Body of pancreas (tissue), 4 donors: ENCODE data around the gene ACVR1B. TPM values are rescaled to one million over a fixed set of nuclear protein-coding genes. Genes with fewer than 3 reads are reported as not detected.
"Not testable (repeated sequence)": the region's sequence is repeated elsewhere in the genome, so short reads cannot be mapped to it uniquely, and the experiment has no call there.

Experiments
- ATAC-seq: fragments of 150-250 bp; one replicate; pipeline ENCODE4 v1.9.1; 2016
- DNase-seq, 4 donors: peaks; one replicate each; pipeline ENCODE4 v3.0.0-alpha.2; 2019
- H3K27ac ChIP-seq, 4 donors: fragments of 200-600 bp; sonication (generic); 1 replicate in 3 of 4; 2 replicates in 1 of 4; pipeline versions ENCODE4 v1.5.1 to v1.6.1; 2016 to 2019; ENCODE audit warnings: mild to moderate bottlenecking in 1 of 4, mixed read lengths in 1 of 4, moderate library complexity in 1 of 4
- H3K27me3 ChIP-seq, 2 donors: fragments of 200-600 bp; sonication (generic); one replicate each; pipeline ENCODE4 v1.6.0; 2016; ENCODE audit warnings: mild to moderate bottlenecking in 1 of 2
- H3K36me3 ChIP-seq, 2 donors: fragments of 200-600 bp; sonication (generic); replicated peaks in 1 of 2; 2 replicates each; pipeline ENCODE4 v1.5.1; 2016; ENCODE audit warnings: low read depth in 2 of 2; ENCODE audit not compliant: insufficient read depth in 1 of 2
- H3K4me1 ChIP-seq: fragments of 200-600 bp; sonication (generic); one replicate; pipeline ENCODE4 v1.6.0; 2016
- H3K4me3 ChIP-seq, 2 donors: fragments of 200-600 bp; sonication (generic); 1 replicate in 1 of 2; 2 replicates in 1 of 2; pipeline ENCODE4 v1.5.1; 2016 to 2019
- H3K9me3 ChIP-seq, 3 donors: fragments of 200-600 bp; sonication (generic); 1 replicate in 2 of 3; 2 replicates in 1 of 3; pipeline ENCODE4 v1.5.1; 2016
- POLR2A ChIP-seq, 3 donors: fragments of 450-650 bp; IDR thresholded peaks; one replicate each; pipeline ENCODE4 v1.6.1; 2016; ENCODE audit warnings: antibody characterized with exemption in 3 of 3, mild to moderate bottlenecking in 2 of 3
- WGBS, 2 donors: methylation state at CpG; one replicate each; pipeline ENCODE4 v1.1.5; 2017; 5-methylcytosine and 5-hydroxymethylcytosine counted together
- intact Hi-C: fragments of 100-400 bp; cut with DNase I; formaldehyde crosslinking; loops from one replicate; pipeline ENCODE4 v1.15.1; 2023
- total RNA-seq, 2 donors: library from RNA; depleted of rRNA; stranded (reverse); fragments of >200 nt; gene quantifications; one replicate each; pipeline ENCODE4 v1.1.0, GENCODE V29; 2016
- TF ChIP-seq, protein P1 (sequence below), 7 experiments: fragments of 450-650 bp in 4 of 7; fragments of 200-600 bp in 3 of 7; sonication (generic) in 3 of 7; IDR thresholded peaks; one replicate each; pipeline ENCODE4 v1.5.1; 2016 to 2019; ENCODE audit warnings: antibody characterized with exemption in 7 of 7

ACVR1B gene
- total RNA-seq, 2 donors from 2014 or later = 19.8 to 21.8 TPM

DNA sequence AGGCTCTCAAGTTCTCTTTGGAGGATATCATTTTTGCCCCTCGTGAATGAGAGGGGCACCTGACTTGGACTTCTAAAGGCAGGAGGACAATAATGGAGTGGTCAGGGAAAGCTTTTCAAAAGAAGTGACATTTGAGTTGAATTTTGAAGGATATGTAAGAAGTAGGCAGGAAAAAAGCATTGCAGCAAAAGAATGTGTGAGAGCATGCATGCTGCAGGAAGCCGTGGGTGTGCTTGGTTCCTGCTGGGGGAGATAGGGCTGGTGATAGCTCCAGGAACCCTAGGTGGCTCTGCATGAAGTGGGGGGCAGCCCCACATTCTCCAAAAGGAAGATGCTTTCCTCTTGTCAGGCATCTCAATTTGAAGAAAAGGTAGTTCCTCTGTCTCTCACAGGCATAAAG lies 23.1 kb downstream of the ACVR1B start:
- no peak for ATAC-seq

DNA sequence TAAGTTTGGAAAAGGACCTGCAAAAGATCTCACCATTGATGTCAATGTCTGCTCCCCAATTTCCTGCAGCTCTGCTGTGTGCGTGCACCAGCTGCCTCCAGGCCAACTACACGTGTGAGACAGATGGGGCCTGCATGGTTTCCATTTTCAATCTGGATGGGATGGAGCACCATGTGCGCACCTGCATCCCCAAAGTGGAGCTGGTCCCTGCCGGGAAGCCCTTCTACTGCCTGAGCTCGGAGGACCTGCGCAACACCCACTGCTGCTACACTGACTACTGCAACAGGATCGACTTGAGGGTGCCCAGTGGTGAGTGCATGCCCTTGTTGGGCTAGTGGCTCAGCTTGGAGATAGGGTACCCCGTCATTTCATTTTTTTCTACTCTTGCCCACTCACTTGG lies 23.7 kb downstream of the ACVR1B start:
- peak overlapping the region in 3 of 4 donors; percentile 32 to 82 (median 76) for H3K27ac ChIP-seq
- intact Hi-C loops = no loop called here
- DNase-seq (no peak), ATAC-seq (no peak)
- H3K4me1 ChIP-seq = peaks cover 88% of the 10 kb centered on the region
- TF ChIP-seq, protein P1, sequence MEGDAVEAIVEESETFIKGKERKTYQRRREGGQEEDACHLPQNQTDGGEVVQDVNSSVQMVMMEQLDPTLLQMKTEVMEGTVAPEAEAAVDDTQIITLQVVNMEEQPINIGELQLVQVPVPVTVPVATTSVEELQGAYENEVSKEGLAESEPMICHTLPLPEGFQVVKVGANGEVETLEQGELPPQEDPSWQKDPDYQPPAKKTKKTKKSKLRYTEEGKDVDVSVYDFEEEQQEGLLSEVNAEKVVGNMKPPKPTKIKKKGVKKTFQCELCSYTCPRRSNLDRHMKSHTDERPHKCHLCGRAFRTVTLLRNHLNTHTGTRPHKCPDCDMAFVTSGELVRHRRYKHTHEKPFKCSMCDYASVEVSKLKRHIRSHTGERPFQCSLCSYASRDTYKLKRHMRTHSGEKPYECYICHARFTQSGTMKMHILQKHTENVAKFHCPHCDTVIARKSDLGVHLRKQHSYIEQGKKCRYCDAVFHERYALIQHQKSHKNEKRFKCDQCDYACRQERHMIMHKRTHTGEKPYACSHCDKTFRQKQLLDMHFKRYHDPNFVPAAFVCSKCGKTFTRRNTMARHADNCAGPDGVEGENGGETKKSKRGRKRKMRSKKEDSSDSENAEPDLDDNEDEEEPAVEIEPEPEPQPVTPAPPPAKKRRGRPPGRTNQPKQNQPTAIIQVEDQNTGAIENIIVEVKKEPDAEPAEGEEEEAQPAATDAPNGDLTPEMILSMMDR (IDR thresholded peaks at IDR 0.05) = no peak
- no peak for TF ChIP-seq POLR2A (IDR thresholded peaks at IDR 0.05)
- no peaks in the 10 kb centered on the region for H3K9me3 ChIP-seq
- no peaks in the 10 kb centered on the region for H3K27me3 ChIP-seq
- H3K36me3 ChIP-seq = peaks cover 0 to 3% of the 10 kb centered on the region in 2 donors
- no peak overlapping the region for H3K4me3 ChIP-seq
- 82 to 86% methylated on average over 8 of the region's 8 CpGs for WGBS, 2 donors

More for the DNA sequence above, 23.1 kb downstream of the ACVR1B start:
- TF ChIP-seq, protein P1 (IDR thresholded peaks at IDR 0.05) = no peak
- no peak for TF ChIP-seq POLR2A (IDR thresholded peaks at IDR 0.05)
- Histone ChIP-seq H3K36me3 (peaks cover 0 to 3% of the 10 kb centered on the region in 2 donors), H3K27me3 (no peaks in the 10 kb centered on the region), H3K4me3 (no peak overlapping the region), H3K27ac (peak overlapping the region in 1 of 4 donors; percentile 82), H3K4me1 (peaks cover 83% of the 10 kb centered on the region), H3K9me3 (no peaks in the 10 kb centered on the region)
- 39 to 42% methylated on average over 2 of the region's 2 CpGs for WGBS, 2 donors
- intact Hi-C loops = loop anchor here (5.0 kb wide), 1 partner anchor 52 kb away; no protein-coding TSS in a partner anchor
- no peak for DNase-seq

DNA sequence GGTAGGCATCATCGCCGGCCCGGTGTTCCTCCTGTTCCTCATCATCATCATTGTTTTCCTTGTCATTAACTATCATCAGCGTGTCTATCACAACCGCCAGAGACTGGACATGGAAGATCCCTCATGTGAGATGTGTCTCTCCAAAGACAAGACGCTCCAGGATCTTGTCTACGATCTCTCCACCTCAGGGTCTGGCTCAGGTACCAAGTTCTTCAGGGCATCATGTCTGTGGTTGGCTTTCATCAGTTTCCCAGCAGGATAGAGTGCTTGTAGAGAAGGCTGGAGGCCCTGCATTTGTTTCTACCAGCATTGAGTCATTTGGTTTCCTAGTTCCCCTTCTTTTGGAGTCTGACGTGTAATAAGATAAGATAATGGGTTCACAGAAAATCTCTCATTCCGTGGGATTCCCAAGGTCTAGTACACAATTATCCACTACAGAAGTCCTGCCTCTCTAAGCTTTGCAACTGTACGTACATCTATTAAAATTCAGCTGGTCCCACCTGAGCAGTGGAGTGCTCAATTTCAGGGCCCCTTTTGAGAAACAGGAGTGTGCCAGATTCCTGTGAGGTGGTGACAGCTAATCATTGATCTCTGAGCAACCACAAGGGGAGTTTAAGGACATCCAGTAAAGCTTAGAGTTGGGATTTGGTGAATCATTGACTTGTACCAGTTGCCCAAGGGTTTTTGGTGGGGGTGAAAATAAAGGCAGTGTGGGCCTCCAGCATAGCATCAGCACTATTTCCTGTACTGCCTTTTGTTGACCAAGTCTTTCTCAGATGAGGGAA lies 25.1 kb downstream of the ACVR1B start:
- H3K4me1 ChIP-seq = peaks cover 75% of the 10 kb centered on the region
- H3K4me3 ChIP-seq = no peak overlapping the region
- no peaks in the 10 kb centered on the region for H3K9me3 ChIP-seq
- 60% methylated on average over 10 of the region's 10 CpGs for WGBS, 2 donors
- TF ChIP-seq, protein P1 (IDR thresholded peaks at IDR 0.05) = peak in 4 of 7 experiments; percentile 15 to 24 (median 22)
- TF ChIP-seq POLR2A (IDR thresholded peaks at IDR 0.05) = no peak
- DNase-seq = peak in 3 of 4 donors; percentile 16 to 72 (median 41)
- no peaks in the 10 kb centered on the region for H3K27me3 ChIP-seq
- peaks cover 3% of the 10 kb centered on the region in 2 donors for H3K36me3 ChIP-seq
- peak; percentile 76 for ATAC-seq
- peak overlapping the region; percentile 26 to 82 (median 54) for H3K27ac ChIP-seq
- intact Hi-C loops = no loop called here

DNA sequence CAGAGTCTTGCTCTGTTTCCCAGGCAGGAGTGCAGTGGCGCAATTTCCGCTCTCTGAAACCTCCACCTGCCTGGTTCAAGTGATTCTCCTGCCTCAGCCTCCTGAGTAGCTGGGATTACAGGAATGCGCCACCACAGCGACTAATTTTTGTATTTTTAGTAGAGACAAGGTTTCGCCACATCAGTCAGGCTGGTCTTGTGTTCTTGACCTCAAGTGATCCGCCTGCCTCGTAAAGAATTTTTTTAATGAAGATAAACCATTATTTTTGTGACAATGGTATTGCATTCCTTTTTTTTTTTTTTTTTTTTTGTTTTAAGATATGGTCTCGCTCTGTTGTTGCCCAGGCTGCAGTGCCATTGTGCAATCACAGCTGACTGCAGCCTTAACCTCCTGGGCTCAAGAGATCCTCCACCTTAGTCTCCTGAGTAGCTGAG lies 25.8 kb downstream of the ACVR1B start:
- Histone ChIP-seq H3K27me3 (no peaks in the 10 kb centered on the region), H3K4me3 (no peak overlapping the region), H3K27ac (peak overlapping the region in 3 of 4 donors; percentile 32 to 82 (median 76)), H3K36me3 (peaks cover 7 to 9% of the 10 kb centered on the region in 2 donors), H3K9me3 (no peaks in the 10 kb centered on the region), H3K4me1 (peaks cover 67% of the 10 kb centered on the region)
- TF ChIP-seq POLR2A (IDR thresholded peaks at IDR 0.05) = no peak
- TF ChIP-seq, protein P1 (IDR thresholded peaks at IDR 0.05) = no peak
- intact Hi-C loops = no loop called here
- DNase-seq (no peak), ATAC-seq (no peak)
- WGBS, 2 donors = 73 to 82% methylated on average over 8 of the region's 8 CpGs

DNA sequence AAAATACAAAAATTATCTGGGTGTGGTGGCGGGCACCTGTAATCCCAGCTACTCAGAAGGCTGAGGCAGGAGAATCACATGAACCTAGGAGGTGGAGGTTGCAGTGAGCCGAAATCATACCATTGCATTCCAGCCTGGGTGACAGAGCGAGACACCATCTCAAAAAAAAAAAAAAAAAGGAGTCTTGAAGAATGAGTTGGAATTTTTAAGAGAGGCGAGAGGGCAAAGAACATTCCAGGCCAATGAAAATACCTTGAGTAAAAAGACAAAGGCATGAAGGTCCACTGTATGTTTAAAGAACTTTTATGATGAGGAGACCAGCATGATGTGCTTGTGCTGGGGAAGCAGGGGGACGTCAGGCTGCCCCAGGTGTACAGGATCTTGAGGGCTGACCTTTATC lies 27.8 kb downstream of the ACVR1B start:
- 93 to 96% methylated on average over 5 of the region's 5 CpGs for WGBS, 2 donors
- H3K9me3 ChIP-seq, intact Hi-C loops, H3K4me3 ChIP-seq, ATAC-seq, H3K27me3 ChIP-seq, H3K36me3 ChIP-seq, H3K27ac ChIP-seq, DNase-seq: not testable (repeated sequence)
- H3K4me1 ChIP-seq = peaks cover 47% of the 10 kb centered on the region
